ENCODE data around the gene LUC7L3. TPM values are rescaled to one million over a fixed set of nuclear protein-coding genes. Genes with fewer than 3 reads are reported as not detected.

Gene LUC7L3
- total RNA-seq, 2 experiments from 2014 or later, result 116 to 126 TPM

GRCh38 chr17:50768346-50768761 lies 49.0 kb downstream of the LUC7L3 start:
- ChIA-PET CTCF (interaction anchor here (0.6 to 3.0 kb wide), 2 partner anchors 15 to 53 kb away, joined by 3 to 9 read pairs; no protein-coding TSS in a partner anchor), POLR2A (no interaction called here)
- no peak overlapping the region for H3K4me3 ChIP-seq (ENCODE audit: low read length)
- intact Hi-C loops (cut with DNase I, micrococcal nuclease), result no loop called here
- Mint-ChIP-seq H3K36me3 (ENCODE audit: low read depth) (no peaks in the 10 kb centered on the region), H3K4me1 (ENCODE audit: low read depth) (peaks cover 23% of the 10 kb centered on the region), H3K9me3 (no peaks in the 10 kb centered on the region), H3K27me3 (no peaks in the 10 kb centered on the region), H3K27ac (no peak overlapping the region), H3K4me3 (no peak overlapping the region)
- peaks cover 3% of the 10 kb centered on the region for H3K4me1 ChIP-seq (ENCODE audit: insufficient read depth, low read length)
- H3K27ac ChIP-seq (ENCODE audit: low read depth in 1 of 2, low read length in 2 of 2), result no peak overlapping the region
- no peak for TF ChIP-seq CTCF (IDR thresholded peaks at IDR 0.05)
- DNase-seq (no peak), ATAC-seq (ENCODE audit: poor library complexity) (no peak)
- no peaks in the 10 kb centered on the region for H3K27me3 ChIP-seq (ENCODE audit: control insufficient read depth in 1 of 2, insufficient read depth in 2 of 2, low read length in 2 of 2)
- H3K9me3 ChIP-seq (ENCODE audit: control insufficient read depth in 1 of 2, insufficient read depth in 1 of 2, low read length in 2 of 2), result no peaks in the 10 kb centered on the region
- no peaks in the 10 kb centered on the region for H3K36me3 ChIP-seq (ENCODE audit: insufficient read depth, low read length)

- CTCF ChIA-PET, result interaction anchor here (3.0 kb wide), 1 partner anchor 13 kb away, joined by 9 read pairs; no protein-coding TSS in a partner anchor
Observed at GRCh38 chr17:50769884-50770283, 50.5 kb downstream of the LUC7L3 start.

GRCh38 chr17:50770346-50770745 lies 50.9 kb downstream of the LUC7L3 start:
- ChIA-PET POLR2A (no interaction called here), CTCF (no interaction called here)
- DNase-seq (no peak), ATAC-seq (ENCODE audit: poor library complexity) (no peak)
- Mint-ChIP-seq H3K27ac (no peak overlapping the region), H3K27me3 (no peaks in the 10 kb centered on the region), H3K36me3 (ENCODE audit: low read depth) (no peaks in the 10 kb centered on the region), H3K9me3 (no peaks in the 10 kb centered on the region), H3K4me3 (no peak overlapping the region), H3K4me1 (ENCODE audit: low read depth) (peaks cover 6% of the 10 kb centered on the region)
- intact Hi-C loops (cut with DNase I, micrococcal nuclease), result no loop called here
- TF ChIP-seq CTCF (IDR thresholded peaks at IDR 0.05), result no peak
- Histone ChIP-seq H3K4me1 (ENCODE audit: insufficient read depth, low read length) (peaks cover 3% of the 10 kb centered on the region), H3K4me3 (ENCODE audit: low read length) (no peak overlapping the region), H3K9me3 (ENCODE audit: control insufficient read depth in 1 of 2, insufficient read depth in 1 of 2, low read length in 2 of 2) (no peaks in the 10 kb centered on the region), H3K36me3 (ENCODE audit: insufficient read depth, low read length) (no peaks in the 10 kb centered on the region), H3K27ac (ENCODE audit: low read depth in 1 of 2, low read length in 2 of 2) (no peak overlapping the region), H3K27me3 (ENCODE audit: control insufficient read depth in 1 of 2, insufficient read depth in 2 of 2, low read length in 2 of 2) (no peaks in the 10 kb centered on the region)

More at GRCh38 chr17:50769884-50770283, 50.5 kb downstream of the LUC7L3 start:
- intact Hi-C loops (cut with DNase I, micrococcal nuclease), result no loop called here
- DNase-seq (no peak), ATAC-seq (ENCODE audit: poor library complexity) (no peak)
- Histone ChIP-seq H3K4me3 (ENCODE audit: low read length) (no peak overlapping the region), H3K4me1 (ENCODE audit: insufficient read depth, low read length) (peaks cover 3% of the 10 kb centered on the region), H3K27me3 (ENCODE audit: control insufficient read depth in 1 of 2, insufficient read depth in 2 of 2, low read length in 2 of 2) (no peaks in the 10 kb centered on the region), H3K27ac (ENCODE audit: low read depth in 1 of 2, low read length in 2 of 2) (no peak overlapping the region), H3K9me3 (ENCODE audit: control insufficient read depth in 1 of 2, insufficient read depth in 1 of 2, low read length in 2 of 2) (no peaks in the 10 kb centered on the region), H3K36me3 (ENCODE audit: insufficient read depth, low read length) (no peaks in the 10 kb centered on the region)
- POLR2A ChIA-PET, result no interaction called here
- Mint-ChIP-seq H3K9me3 (no peaks in the 10 kb centered on the region), H3K36me3 (ENCODE audit: low read depth) (no peaks in the 10 kb centered on the region), H3K27ac (no peak overlapping the region), H3K4me3 (no peak overlapping the region), H3K27me3 (no peaks in the 10 kb centered on the region), H3K4me1 (ENCODE audit: low read depth) (peaks cover 8% of the 10 kb centered on the region)
- TF ChIP-seq CTCF (IDR thresholded peaks at IDR 0.05), result no peak

Data from CD4-positive, alpha-beta T cell (primary cell).